SU-DHL-6 (cell line): ENCODE data around the gene SEMA4C.

ENCODE experiments used
- CTCF ChIP-seq: fragments of 200-600 bp; sonication (generic); IDR thresholded peaks from one replicate; pipeline ENCODE4 v1.5.1; 2017; ENCODE audit warnings: antibody characterized with exemption, mild to moderate bottlenecking, low read length, moderate library complexity; ENCODE audit not compliant: insufficient read depth, poor library complexity, severe bottlenecking
- EZH2phosphoT487 ChIP-seq: fragments of 200-600 bp; sonication (generic), shearing (Covaris generic); conservative IDR thresholded peaks from 2 replicates; pipeline ENCODE4 v1.6.1; 2018; ENCODE audit warnings: mild to moderate bottlenecking, antibody characterized with exemption, low read length, moderate library complexity, mixed read lengths

GRCh38 chr2:96918092-96918753 is 48.3 kb upstream of the SEMA4C start:
- TF ChIP-seq CTCF: no peak
- no peak for TF ChIP-seq EZH2phosphoT487
